Activated CD4-positive, alpha-beta T cell treated with anti-CD3 and anti-CD28 coated beads, Interleukin-2, amount 10 ng/mL, durations not matched to agents 24 days and 14 days (primary cell): ENCODE measurements around the gene DENND4C. TPM values are rescaled to one million over a fixed set of nuclear protein-coding genes. Genes with fewer than 3 reads are reported as not detected.
A peak's percentile ranks its signal among the peaks of the same experiment; 100 is the strongest.
"Not testable (repeated sequence)": the region's sequence is repeated elsewhere in the genome, so short reads cannot be mapped to it uniquely, and the experiment has no call there.

Experiments
- DNase-seq: peaks from one replicate; pipeline ENCODE4 v3.0.0; 2022
- H3K27ac Mint-ChIP-seq: one replicate; pipeline ENCODE4 v1.8.0; 2022; ENCODE audit warnings: mild to moderate bottlenecking, mixed read lengths
- H3K27me3 Mint-ChIP-seq: one replicate; pipeline ENCODE4 v1.8.0; 2022; ENCODE audit warnings: mixed read lengths
- H3K36me3 Mint-ChIP-seq: one replicate; pipeline ENCODE4 v1.8.0; 2022; ENCODE audit warnings: low read depth, mild to moderate bottlenecking, mixed read lengths
- H3K4me1 Mint-ChIP-seq: one replicate; pipeline ENCODE4 v1.8.0; 2021; ENCODE audit warnings: mixed read lengths
- H3K4me3 Mint-ChIP-seq: one replicate; pipeline ENCODE4 v1.8.0; 2022; ENCODE audit warnings: mild to moderate bottlenecking, moderate library complexity, mixed read lengths
- H3K9me3 Mint-ChIP-seq: one replicate; pipeline ENCODE4 v1.8.0; 2021; ENCODE audit warnings: mixed read lengths
- intact Hi-C: fragments of 100-400 bp; cut with micrococcal nuclease; formaldehyde crosslinking; loops from one replicate; pipeline ENCODE4 v1.15.1; 2023
- total RNA-seq: library from RNA; stranded (reverse); gene quantifications from 2 replicates; pipeline ENCODE4 v1.2.3, GENCODE V29; 2022

DENND4C gene
- total RNA-seq, 1 donor from 2014 or later: 13.6 TPM

- no peak overlapping the region for H3K27ac Mint-ChIP-seq
- intact Hi-C loops: loop anchor here (1.0 kb wide), 1 partner anchor 327 kb away; no protein-coding TSS in a partner anchor
Observed at GRCh38 chr9:19376931-19377330, 146.4 kb downstream of the DENND4C start.

GRCh38 chr9:19378164-19378563 lies 147.7 kb downstream of the DENND4C start:
- intact Hi-C loops: no loop called here
- no peak for DNase-seq
- Mint-ChIP-seq H3K4me1 (peaks cover 45% of the 10 kb centered on the region), H3K36me3 (peaks cover 72% of the 10 kb centered on the region), H3K4me3 (peak overlapping the region; percentile 95), H3K9me3 (no peaks in the 10 kb centered on the region), H3K27ac (peak overlapping the region; percentile 95), H3K27me3 (no peaks in the 10 kb centered on the region)

More at GRCh38 chr9:19376931-19377330, 146.4 kb downstream of the DENND4C start:
- Mint-ChIP-seq H3K36me3 (peaks cover 73% of the 10 kb centered on the region), H3K27me3 (no peaks in the 10 kb centered on the region), H3K4me1 (peaks cover 44% of the 10 kb centered on the region), H3K4me3 (peak overlapping the region; percentile 95), H3K9me3 (no peaks in the 10 kb centered on the region)
- DNase-seq: no peak

GRCh38 chr9:19378647-19379046 lies 148.2 kb downstream of the DENND4C start:
- peak overlapping the region; percentile 95 for H3K27ac Mint-ChIP-seq
- no peaks in the 10 kb centered on the region for H3K9me3 Mint-ChIP-seq
- intact Hi-C loops: no loop called here
- no peak for DNase-seq
- peaks cover 45% of the 10 kb centered on the region for H3K4me1 Mint-ChIP-seq
- peak overlapping the region; percentile 95 for H3K4me3 Mint-ChIP-seq
- H3K36me3 Mint-ChIP-seq: peaks cover 67% of the 10 kb centered on the region
- H3K27me3 Mint-ChIP-seq: no peaks in the 10 kb centered on the region

GRCh38 chr9:19379283-19379682 lies 148.8 kb downstream of the DENND4C start:
- Mint-ChIP-seq H3K27me3 (no peaks in the 10 kb centered on the region), H3K9me3 (no peaks in the 10 kb centered on the region), H3K27ac (peak overlapping the region; percentile 95), H3K4me1 (peaks cover 45% of the 10 kb centered on the region), H3K4me3 (peak overlapping the region; percentile 95), H3K36me3 (peaks cover 61% of the 10 kb centered on the region)
- intact Hi-C loops: no loop called here
- no peak for DNase-seq

- Mint-ChIP-seq H3K9me3 (no peaks in the 10 kb centered on the region), H3K36me3 (peaks cover 57% of the 10 kb centered on the region), H3K27me3 (no peaks in the 10 kb centered on the region), H3K4me3 (peak overlapping the region; percentile 95), H3K4me1 (peaks cover 45% of the 10 kb centered on the region), H3K27ac (peak overlapping the region; percentile 95)
- no peak for DNase-seq
- intact Hi-C loops: loop anchor here (1.0 to 5.0 kb wide), 7 partner anchors 29 to 330 kb away; partner anchors contain the start of genes DENND4C, HAUS6, PLIN2 and RRAGA
Observed at GRCh38 chr9:19379697-19380046, 149.2 kb downstream of the DENND4C start.

GRCh38 chr9:19380826-19381075 lies 150.3 kb downstream of the DENND4C start:
- peaks cover 42% of the 10 kb centered on the region for H3K4me1 Mint-ChIP-seq
- no peaks in the 10 kb centered on the region for H3K27me3 Mint-ChIP-seq
- no peaks in the 10 kb centered on the region for H3K9me3 Mint-ChIP-seq
- H3K36me3 Mint-ChIP-seq: peaks cover 49% of the 10 kb centered on the region
- peak overlapping the region; percentile 95 for H3K27ac Mint-ChIP-seq
- no peak for DNase-seq
- intact Hi-C loops: loop anchor here (1.0 to 5.0 kb wide), 7 partner anchors 28 to 331 kb away; partner anchors contain the start of genes DENND4C, HAUS6, PLIN2 and RRAGA
- H3K4me3 Mint-ChIP-seq: peak overlapping the region; percentile 95

- intact Hi-C loops: loop anchor here (5.0 kb wide), 1 partner anchor 199 kb away; no protein-coding TSS in a partner anchor
- H3K4me1 Mint-ChIP-seq: peaks cover 34% of the 10 kb centered on the region
- H3K27ac Mint-ChIP-seq: no peak overlapping the region
- peaks cover 40% of the 10 kb centered on the region for H3K36me3 Mint-ChIP-seq
- no peaks in the 10 kb centered on the region for H3K9me3 Mint-ChIP-seq
- DNase-seq: no peak
- no peak overlapping the region for H3K4me3 Mint-ChIP-seq
- H3K27me3 Mint-ChIP-seq: no peaks in the 10 kb centered on the region
Observed at GRCh38 chr9:19381656-19382055, 151.2 kb downstream of the DENND4C start.

GRCh38 chr9:19385212-19385611 lies 154.7 kb downstream of the DENND4C start:
- H3K27me3 Mint-ChIP-seq: peaks cover 11% of the 10 kb centered on the region
- H3K9me3 Mint-ChIP-seq, H3K4me3 Mint-ChIP-seq, H3K36me3 Mint-ChIP-seq, H3K27ac Mint-ChIP-seq, intact Hi-C loops, DNase-seq: not testable (repeated sequence)
- peaks cover 15% of the 10 kb centered on the region for H3K4me1 Mint-ChIP-seq

- H3K27me3 Mint-ChIP-seq: peaks cover 12% of the 10 kb centered on the region
- H3K27ac Mint-ChIP-seq: no peak overlapping the region
- H3K4me3 Mint-ChIP-seq: no peak overlapping the region
- intact Hi-C loops: no loop called here
- H3K36me3 Mint-ChIP-seq: peaks cover 2% of the 10 kb centered on the region
- no peaks in the 10 kb centered on the region for H3K9me3 Mint-ChIP-seq
- no peak for DNase-seq
- H3K4me1 Mint-ChIP-seq: peaks cover 9% of the 10 kb centered on the region
Observed at GRCh38 chr9:19385786-19386501, 155.5 kb downstream of the DENND4C start.

- no peaks in the 10 kb centered on the region for H3K9me3 Mint-ChIP-seq
- H3K27me3 Mint-ChIP-seq: peaks cover 13% of the 10 kb centered on the region
- no peak overlapping the region for H3K4me3 Mint-ChIP-seq
- no peak for DNase-seq
- no peaks in the 10 kb centered on the region for H3K36me3 Mint-ChIP-seq
- intact Hi-C loops: no loop called here
- peaks cover 4% of the 10 kb centered on the region for H3K4me1 Mint-ChIP-seq
- H3K27ac Mint-ChIP-seq: no peak overlapping the region
Observed at GRCh38 chr9:19386502-19387044, 156.1 kb downstream of the DENND4C start.

GRCh38 chr9:19387317-19387716 lies 156.8 kb downstream of the DENND4C start:
- no peaks in the 10 kb centered on the region for H3K4me1 Mint-ChIP-seq
- H3K27ac Mint-ChIP-seq: no peak overlapping the region
- no peaks in the 10 kb centered on the region for H3K9me3 Mint-ChIP-seq
- DNase-seq: no peak
- intact Hi-C loops: no loop called here
- no peaks in the 10 kb centered on the region for H3K36me3 Mint-ChIP-seq
- no peak overlapping the region for H3K4me3 Mint-ChIP-seq
- peaks cover 13% of the 10 kb centered on the region for H3K27me3 Mint-ChIP-seq

GRCh38 chr9:19389539-19389938 lies 159.0 kb downstream of the DENND4C start:
- H3K4me3 Mint-ChIP-seq: not testable (repeated sequence)

GRCh38 chr9:19397845-19398244 lies 167.4 kb downstream of the DENND4C start:
- DNase-seq: no peak
- intact Hi-C loops: no loop called here
- Mint-ChIP-seq H3K36me3 (no peaks in the 10 kb centered on the region), H3K4me1 (peaks cover 3% of the 10 kb centered on the region), H3K9me3 (no peaks in the 10 kb centered on the region), H3K27ac (no peak overlapping the region), H3K27me3 (peaks cover 14% of the 10 kb centered on the region), H3K4me3 (no peak overlapping the region)

More at GRCh38 chr9:19389539-19389938, 159.0 kb downstream of the DENND4C start:
- H3K36me3 Mint-ChIP-seq, intact Hi-C loops, H3K27ac Mint-ChIP-seq, DNase-seq, H3K4me1 Mint-ChIP-seq, H3K9me3 Mint-ChIP-seq: not testable (repeated sequence)
- peaks cover 15% of the 10 kb centered on the region for H3K27me3 Mint-ChIP-seq

GRCh38 chr9:19403231-19403630 lies 172.7 kb downstream of the DENND4C start:
- peaks cover 13% of the 10 kb centered on the region for H3K27me3 Mint-ChIP-seq
- H3K4me1 Mint-ChIP-seq, H3K4me3 Mint-ChIP-seq, H3K27ac Mint-ChIP-seq, intact Hi-C loops, H3K36me3 Mint-ChIP-seq, DNase-seq, H3K9me3 Mint-ChIP-seq: not testable (repeated sequence)
